ENCODE data around the gene SOX5. TPM values are rescaled to one million over a fixed set of nuclear protein-coding genes. Genes with fewer than 3 reads are reported as not detected.

SOX5 gene
- 10 to 100 TPM in 4 of 8 experiments, 1 to 10 TPM in 4; 2.3 to 23.5 (median 11.1) TPM for total RNA-seq

- WGBS, 10 experiments: 0 to 17% (median 3%) methylated on average over 2 to 7 of the region's 13 CpGs
- no peak within 1 kb of the TSS for H3K27ac ChIP-seq
Measured at GRCh38 chr12:23949348-23950209, at the start of gene SOX5. SOX5 (minus strand) TSS chr12:23949670; CDS start chr12:23949601, 69 bp downstream.

GRCh38 chr12:23987046-23987445 lies 37.6 kb upstream of the SOX5 start:
- Histone ChIP-seq H3K27ac (no peak overlapping the region), H3K4me3 (no peak overlapping the region), H3K4me1 (replicated peaks in 1 of 2) (no peaks in the 10 kb centered on the region)
- 89 to 100% (median 90%) methylated on average over 1 of the region's 1 CpG; no CpG with 5 or more reads in 7 of the 10 experiments for WGBS, 10 experiments
- peak in 2 of 8 experiments; percentile 35 to 63 for ATAC-seq (replicated peaks in 6 of 8)
- in situ Hi-C loops (cut with MboI; ENCODE audit: low pct_unique_long_range_greater_than_20kb in 2 of 9, low sequenced_read_pairs in 9 of 9, unreplicated experiment in 9 of 9): no loop called here

More at GRCh38 chr12:23949348-23950209, at the start of gene SOX5:
- peak; percentile 69 to 88 (median 79) for ATAC-seq (replicated peaks in 6 of 8)
- peaks cover 0 to 7% of the 10 kb centered on the region in 2 donors for H3K4me1 ChIP-seq (replicated peaks in 1 of 2)
- in situ Hi-C loops (cut with MboI; ENCODE audit: low pct_unique_long_range_greater_than_20kb in 2 of 9, low sequenced_read_pairs in 9 of 9, unreplicated experiment in 9 of 9): no loop called here
- peak within 1 kb of the TSS; percentile 30 to 51 (median 38) for H3K4me3 ChIP-seq

DNA sequence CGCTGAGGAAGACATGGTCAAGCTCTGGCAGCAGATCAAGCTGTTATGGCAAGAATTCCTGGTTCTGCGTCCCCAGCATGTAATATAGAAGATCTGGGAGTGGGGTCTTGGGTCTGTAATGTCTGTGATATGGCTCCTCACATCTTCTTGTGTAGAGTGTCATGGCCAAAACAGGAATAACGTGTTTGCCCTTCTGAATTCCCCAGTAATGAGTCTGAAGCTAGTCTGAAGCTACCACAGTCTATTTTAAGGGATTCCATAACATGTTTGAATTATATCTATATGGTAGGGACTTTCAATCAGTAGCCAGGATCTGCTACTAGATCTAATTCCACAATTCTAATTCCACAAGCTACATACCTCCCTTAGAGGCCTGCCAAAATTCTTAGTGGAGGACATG lies 31.4 kb upstream of the SOX5 start:
- Histone ChIP-seq H3K27ac (no peak overlapping the region), H3K4me3 (no peak overlapping the region), H3K4me1 (replicated peaks in 1 of 2) (no peaks in the 10 kb centered on the region)
- in situ Hi-C loops (cut with MboI; ENCODE audit: low pct_unique_long_range_greater_than_20kb in 2 of 9, low sequenced_read_pairs in 9 of 9, unreplicated experiment in 9 of 9): no loop called here
- ATAC-seq (replicated peaks in 6 of 8): no peak
- WGBS, 10 experiments: 18 to 87% (median 80%) methylated on average over 1 to 3 of the region's 3 CpGs; no CpG with 5 or more reads in 3 of the 10 experiments

- in situ Hi-C loops (cut with MboI; ENCODE audit: low pct_unique_long_range_greater_than_20kb in 2 of 9, low sequenced_read_pairs in 9 of 9, unreplicated experiment in 9 of 9): no loop called here
- H3K4me1 ChIP-seq (replicated peaks in 1 of 2): no peaks in the 10 kb centered on the region
- no peak for ATAC-seq (replicated peaks in 6 of 8)
- H3K27ac ChIP-seq: no peak overlapping the region
- WGBS, 10 experiments: 29 to 100% (median 91%) methylated on average over 1 to 4 of the region's 10 CpGs; no CpG with 5 or more reads in 2 of the 10 experiments
- no peak overlapping the region for H3K4me3 ChIP-seq
Measured at GRCh38 chr12:23964812-23965211, 15.3 kb upstream of the SOX5 start.

GRCh38 chr12:23959826-23960225 lies 10.4 kb upstream of the SOX5 start:
- in situ Hi-C loops (cut with MboI; ENCODE audit: low pct_unique_long_range_greater_than_20kb in 2 of 9, low sequenced_read_pairs in 9 of 9, unreplicated experiment in 9 of 9): no loop called here
- no peak overlapping the region for H3K4me3 ChIP-seq
- no peak overlapping the region for H3K27ac ChIP-seq
- no peak for ATAC-seq (replicated peaks in 6 of 8)
- WGBS, 10 experiments: 0 to 100% (median 71%) methylated on average over 1 of the region's 1 CpG; no CpG with 5 or more reads in 4 of the 10 experiments
- H3K4me1 ChIP-seq (replicated peaks in 1 of 2): no peaks in the 10 kb centered on the region

- Histone ChIP-seq H3K27ac (no peak overlapping the region), H3K4me3 (no peak overlapping the region), H3K4me1 (replicated peaks in 1 of 2) (no peaks in the 10 kb centered on the region)
- in situ Hi-C loops (cut with MboI; ENCODE audit: low pct_unique_long_range_greater_than_20kb in 2 of 9, low sequenced_read_pairs in 9 of 9, unreplicated experiment in 9 of 9): no loop called here
- ATAC-seq (replicated peaks in 6 of 8): no peak
Measured at GRCh38 chr12:23954332-23954731, 4.9 kb upstream of the SOX5 start.

- Histone ChIP-seq H3K4me3 (no peak overlapping the region), H3K4me1 (replicated peaks in 1 of 2) (peaks cover 0 to 7% of the 10 kb centered on the region in 2 donors), H3K27ac (no peak overlapping the region)
- in situ Hi-C loops (cut with MboI; ENCODE audit: low pct_unique_long_range_greater_than_20kb in 2 of 9, low sequenced_read_pairs in 9 of 9, unreplicated experiment in 9 of 9): no loop called here
- WGBS, 10 experiments: 0 to 95% (median 73%) methylated on average over 1 to 3 of the region's 3 CpGs; no CpG with 5 or more reads in 2 of the 10 experiments
- no peak for ATAC-seq (replicated peaks in 6 of 8)
Measured at GRCh38 chr12:23952071-23952470, 2.6 kb upstream of the SOX5 start.

DNA sequence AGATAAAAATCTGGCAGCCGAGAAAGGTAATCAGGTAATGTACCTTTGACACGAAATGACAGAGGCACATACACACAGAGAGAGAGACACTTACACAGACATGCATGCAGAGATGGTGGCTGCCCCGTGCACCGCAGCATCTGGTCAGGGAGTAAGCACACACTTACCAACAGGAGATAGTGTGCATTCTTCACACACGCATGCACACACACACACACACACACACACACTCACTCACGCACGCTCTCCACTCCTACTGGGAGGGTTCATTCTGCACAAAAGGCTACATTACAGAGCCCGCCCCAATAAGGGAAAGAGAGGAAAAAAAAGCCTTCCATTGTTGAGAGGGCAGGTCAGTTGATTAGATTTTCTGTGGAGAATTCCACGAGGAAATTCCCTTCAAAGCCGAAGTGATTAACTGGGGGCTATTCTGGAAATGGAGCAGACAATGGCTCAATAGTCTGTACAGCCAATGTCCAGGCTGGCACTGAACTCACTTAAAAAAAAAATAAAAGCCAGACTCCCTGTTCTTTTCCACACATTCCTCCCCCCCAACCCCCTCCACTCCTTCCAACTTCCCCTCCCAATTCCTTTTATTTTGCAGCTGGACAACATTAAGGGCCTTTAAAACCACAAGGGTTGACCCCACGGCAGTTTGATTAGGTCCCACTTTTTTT lies 1.4 kb upstream of the SOX5 start:
- peak; percentile 56 to 82 (median 76) for ATAC-seq (replicated peaks in 6 of 8)

DNA sequence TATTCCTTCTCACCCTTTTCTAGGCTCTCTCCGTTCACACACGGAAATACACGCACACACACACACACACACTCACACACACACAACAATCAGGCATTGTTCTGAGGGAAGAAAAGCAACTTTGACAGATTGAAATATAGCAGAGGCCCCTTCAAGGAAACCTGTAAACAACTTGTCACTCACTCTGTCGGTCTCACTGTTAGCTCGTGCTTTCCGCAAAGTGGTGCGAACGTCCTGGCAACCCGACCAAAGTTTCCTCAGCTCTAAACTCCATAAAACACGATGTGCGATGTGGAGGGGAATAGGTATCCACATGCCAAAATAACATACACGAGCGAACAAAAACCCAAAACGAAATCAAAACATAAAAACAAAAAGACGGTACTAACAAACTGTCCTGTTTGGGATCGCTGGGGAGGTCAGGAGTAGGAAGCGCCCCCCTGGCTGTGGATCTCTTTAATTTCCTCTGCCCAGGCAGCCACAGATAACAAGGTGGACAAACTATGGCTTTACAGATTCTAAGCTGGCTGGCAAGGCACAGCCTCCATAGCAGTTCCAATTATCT lies 822 bp upstream of the SOX5 start:
- in situ Hi-C loops (cut with MboI; ENCODE audit: low pct_unique_long_range_greater_than_20kb in 2 of 9, low sequenced_read_pairs in 9 of 9, unreplicated experiment in 9 of 9): no loop called here
- Histone ChIP-seq H3K4me3 (peak overlapping the region; percentile 30 to 51 (median 38)), H3K4me1 (replicated peaks in 1 of 2) (peaks cover 0 to 7% of the 10 kb centered on the region in 2 donors), H3K27ac (no peak overlapping the region)
- peak; percentile 57 to 75 (median 63) for ATAC-seq (replicated peaks in 6 of 8)
- WGBS, 10 experiments: 0 to 5% (median 0%) methylated on average over 5 to 13 of the region's 17 CpGs; no CpG with 5 or more reads in 1 of the 10 experiments

More for the DNA sequence above, 1.4 kb upstream of the SOX5 start:
- peaks cover 0 to 7% of the 10 kb centered on the region in 2 donors for H3K4me1 ChIP-seq (replicated peaks in 1 of 2)
- 0 to 13% (median 3%) methylated on average over 1 to 8 of the region's 11 CpGs; no CpG with 5 or more reads in 2 of the 10 experiments for WGBS, 10 experiments
- peak overlapping the region; percentile 30 to 51 (median 38) for H3K4me3 ChIP-seq
- in situ Hi-C loops (cut with MboI; ENCODE audit: low pct_unique_long_range_greater_than_20kb in 2 of 9, low sequenced_read_pairs in 9 of 9, unreplicated experiment in 9 of 9): no loop called here
- H3K27ac ChIP-seq: no peak overlapping the region

- in situ Hi-C loops (cut with MboI; ENCODE audit: low pct_unique_long_range_greater_than_20kb in 2 of 9, low sequenced_read_pairs in 9 of 9, unreplicated experiment in 9 of 9): no loop called here
- 6 to 73% (median 22%) methylated on average over 2 to 4 of the region's 4 CpGs for WGBS, 10 experiments
- Histone ChIP-seq H3K27ac (no peak overlapping the region), H3K4me3 (peak overlapping the region in 2 of 5 donors; percentile 1 to 40), H3K4me1 (replicated peaks in 1 of 2) (peaks cover 0 to 7% of the 10 kb centered on the region in 2 donors)
- no peak for ATAC-seq (replicated peaks in 6 of 8)
Measured at GRCh38 chr12:23948291-23948690, 1.2 kb downstream of the SOX5 start.

GRCh38 chr12:23947395-23947794 lies 2.1 kb downstream of the SOX5 start:
- no peak overlapping the region for H3K4me3 ChIP-seq
- 0 to 60% (median 34%) methylated on average over 1 to 2 of the region's 2 CpGs; no CpG with 5 or more reads in 2 of the 10 experiments for WGBS, 10 experiments
- peaks cover 0 to 7% of the 10 kb centered on the region in 2 donors for H3K4me1 ChIP-seq (replicated peaks in 1 of 2)
- H3K27ac ChIP-seq: no peak overlapping the region
- in situ Hi-C loops (cut with MboI; ENCODE audit: low pct_unique_long_range_greater_than_20kb in 2 of 9, low sequenced_read_pairs in 9 of 9, unreplicated experiment in 9 of 9): no loop called here
- ATAC-seq (replicated peaks in 6 of 8): no peak

GRCh38 chr12:23945249-23945648 lies 4.2 kb downstream of the SOX5 start:
- 56 to 100% (median 90%) methylated on average over 1 to 2 of the region's 2 CpGs; no CpG with 5 or more reads in 2 of the 10 experiments for WGBS, 10 experiments
- Histone ChIP-seq H3K4me3 (no peak overlapping the region), H3K4me1 (replicated peaks in 1 of 2) (peaks cover 0 to 7% of the 10 kb centered on the region in 2 donors), H3K27ac (no peak overlapping the region)
- in situ Hi-C loops (cut with MboI; ENCODE audit: low pct_unique_long_range_greater_than_20kb in 2 of 9, low sequenced_read_pairs in 9 of 9, unreplicated experiment in 9 of 9): no loop called here
- ATAC-seq (replicated peaks in 6 of 8): no peak

DNA sequence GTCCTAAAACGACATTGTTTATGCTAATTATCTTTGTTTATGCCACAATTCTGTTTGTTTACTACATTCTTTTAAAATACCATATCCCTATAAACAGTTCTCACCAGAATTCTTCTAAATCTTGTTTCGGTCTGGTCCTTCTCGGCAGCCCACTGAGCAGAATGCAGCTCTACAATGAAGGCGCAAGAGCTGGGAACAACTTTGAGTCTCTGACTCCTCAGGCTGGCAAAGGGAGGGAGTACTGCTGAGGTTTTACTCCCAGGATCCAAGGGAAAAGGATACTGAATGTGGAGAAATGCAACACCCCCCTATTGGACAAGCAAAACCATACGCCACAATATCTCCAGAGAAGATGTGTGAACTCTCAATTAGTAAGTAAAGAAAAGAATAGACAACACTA lies 5.4 kb downstream of the SOX5 start:
- WGBS, 10 experiments: 6 to 67% (median 49%) methylated on average over 1 to 5 of the region's 5 CpGs
- Histone ChIP-seq H3K4me1 (replicated peaks in 1 of 2) (peaks cover 0 to 7% of the 10 kb centered on the region in 2 donors), H3K27ac (no peak overlapping the region), H3K4me3 (no peak overlapping the region)
- peak in 2 of 8 experiments; percentile 74 to 78 for ATAC-seq (replicated peaks in 6 of 8)
- in situ Hi-C loops (cut with MboI; ENCODE audit: low pct_unique_long_range_greater_than_20kb in 2 of 9, low sequenced_read_pairs in 9 of 9, unreplicated experiment in 9 of 9): no loop called here
